Stimulated activated CD8-positive, alpha-beta memory T cell treated with anti-CD3 and anti-CD28 coated beads, Interleukin-12 subunit alpha, Interleukin-12 subunit beta, amount 100 ng/mL, for 1 hour (primary cell): Measurements from ENCODE around the gene HOXB13.

ENCODE experiments used
- DNase-seq: peaks from one replicate; pipeline ENCODE4 v3.0.0-alpha.2; 2020; ENCODE audit warnings: low read depth

The HOXB13 gene

DNA sequence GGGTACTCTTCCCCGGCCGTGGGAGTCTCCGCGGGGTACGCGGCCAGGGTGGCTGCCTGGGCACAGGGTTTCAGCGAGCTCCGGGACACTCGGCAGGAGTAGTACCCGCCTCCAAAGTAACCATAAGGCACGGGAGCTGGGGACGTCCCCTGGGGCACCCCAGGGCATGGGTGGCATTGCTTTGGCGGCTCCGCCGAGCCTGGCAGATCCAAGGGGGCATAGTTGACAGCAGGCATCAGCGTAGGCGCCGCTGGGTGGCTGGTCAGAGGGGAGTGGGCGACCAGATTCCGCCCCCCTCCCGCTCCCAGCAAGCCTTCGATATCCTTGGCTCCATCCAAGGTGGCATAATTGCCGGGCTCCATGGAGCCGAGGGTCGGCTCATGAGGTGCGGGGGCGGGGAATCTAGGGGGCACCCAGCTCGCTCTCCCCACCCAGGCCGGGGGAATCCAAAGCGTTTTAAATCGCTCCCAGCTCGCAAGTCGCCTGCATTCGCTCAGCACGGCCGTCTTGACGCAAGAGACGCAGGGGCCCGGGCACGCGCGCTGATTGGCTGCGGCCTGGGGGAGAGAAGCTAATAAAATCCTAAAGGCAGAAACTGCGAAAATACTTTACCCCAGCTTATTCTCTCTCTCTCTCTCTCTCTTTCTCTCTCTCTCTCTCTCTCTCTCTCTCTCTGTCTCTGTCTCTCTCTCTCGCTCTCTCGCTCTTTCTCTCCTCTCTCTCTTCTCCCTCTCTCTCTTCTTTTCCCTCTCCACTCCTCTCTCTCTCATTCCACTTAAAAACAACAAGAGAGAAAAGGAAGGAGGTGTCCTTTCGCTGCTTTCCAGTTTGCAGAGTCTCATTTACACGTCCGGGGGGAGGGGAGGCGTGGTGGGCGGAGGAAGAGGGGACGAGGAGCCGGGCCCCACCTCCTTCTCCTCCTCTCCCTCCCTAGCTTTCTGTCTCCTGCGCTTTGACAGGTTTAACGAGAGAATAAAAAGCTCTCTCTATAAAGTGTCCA is at the start of gene HOXB13:
HOXB13 (minus strand) TSS at position 519 of the 1,000 bp plus-strand sequence; CDS start at position 362, 157 bp downstream.
- DNase-seq, result no peak

- DNase-seq, result no peak
Measured at GRCh38 chr17:48776602-48777001, 48.1 kb upstream of the HOXB13 start.

GRCh38 chr17:48773245-48773644 is 44.7 kb upstream of the HOXB13 start:
- no peak for DNase-seq

DNA sequence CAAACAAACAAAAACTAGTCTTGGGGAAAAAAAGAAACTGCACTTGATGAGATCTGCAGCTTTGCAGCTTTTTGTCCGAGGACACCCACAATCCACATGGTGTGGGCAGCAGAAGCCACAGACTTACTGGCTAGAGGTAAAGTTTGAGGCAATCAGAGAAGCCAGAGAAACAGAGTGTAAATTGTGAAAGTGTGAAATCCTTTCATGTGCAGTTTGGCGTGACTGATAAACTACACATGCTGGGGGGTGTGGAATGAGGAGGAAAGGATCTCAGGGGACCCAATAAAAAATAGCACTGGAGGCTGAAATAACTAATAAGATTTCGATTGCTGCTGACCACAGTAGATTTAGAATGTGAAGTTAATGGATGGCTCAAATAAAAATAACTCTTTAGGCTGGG is 42.4 kb upstream of the HOXB13 start:
- DNase-seq, result no peak

DNA sequence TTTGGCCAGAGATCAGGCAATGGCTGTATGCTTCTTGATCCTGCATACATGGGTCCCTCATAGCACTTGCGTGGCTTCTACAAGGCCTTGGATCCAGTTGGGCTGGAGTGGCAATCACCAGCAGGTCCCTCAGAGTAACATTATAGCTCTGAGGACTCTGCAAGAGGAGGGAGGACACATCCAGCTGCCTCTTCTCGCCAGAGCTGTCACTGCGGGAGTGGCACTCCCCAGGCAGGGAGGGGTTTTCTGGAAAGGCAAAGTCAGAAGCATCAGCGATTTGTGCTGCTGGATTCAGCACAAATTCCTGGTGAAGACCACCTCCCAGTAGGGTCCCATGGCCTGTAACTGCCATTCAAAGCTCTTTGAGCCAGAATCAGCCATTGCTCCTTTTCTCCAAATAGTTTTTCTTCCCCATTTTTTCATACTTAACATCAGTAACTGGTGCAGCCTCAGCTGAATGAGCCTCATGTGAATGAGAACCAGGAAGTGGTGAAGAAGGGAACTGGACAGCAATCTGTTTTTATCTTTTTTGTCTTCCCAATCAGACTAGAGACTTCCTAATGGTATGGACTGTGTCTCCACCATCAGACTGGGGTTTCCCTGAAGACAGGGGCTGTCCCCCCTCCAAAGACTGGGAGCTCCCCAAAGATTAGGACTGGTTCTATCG is 40.6 kb upstream of the HOXB13 start:
- DNase-seq, result no peak

GRCh38 chr17:48767263-48767774 is 38.8 kb upstream of the HOXB13 start:
- no peak for DNase-seq

GRCh38 chr17:48761114-48761513 is 32.6 kb upstream of the HOXB13 start:
- no peak for DNase-seq

DNA sequence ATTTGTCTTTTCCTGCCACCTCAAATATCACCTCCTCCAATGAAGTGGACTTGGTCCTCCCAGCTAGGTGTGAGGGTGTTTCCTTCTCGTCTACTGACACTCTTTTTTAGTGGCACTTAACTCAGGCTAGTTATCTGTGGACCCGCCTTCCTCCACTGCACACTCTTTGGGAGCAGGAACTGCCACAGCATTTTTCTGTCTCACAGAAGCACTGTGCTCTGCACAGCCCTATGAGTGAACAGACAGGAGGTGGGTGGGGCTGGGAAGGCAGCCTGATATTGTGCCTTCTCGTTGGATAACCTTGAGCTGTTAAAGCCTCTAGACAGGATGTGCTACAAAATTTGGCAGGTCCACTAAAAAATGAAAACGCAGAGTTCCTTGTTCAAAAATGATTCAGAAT is 31.9 kb upstream of the HOXB13 start:
- no peak for DNase-seq

GRCh38 chr17:48759288-48759687 is 30.7 kb upstream of the HOXB13 start:
- DNase-seq, result no peak

- DNase-seq, result no peak
Measured at GRCh38 chr17:48757524-48757961, 29.0 kb upstream of the HOXB13 start.

- DNase-seq, result no peak
Measured at GRCh38 chr17:48756830-48757251, 28.3 kb upstream of the HOXB13 start.

- no peak for DNase-seq
Measured at GRCh38 chr17:48755356-48755755, 26.8 kb upstream of the HOXB13 start.

- DNase-seq, result no peak
Measured at GRCh38 chr17:48754500-48755261, 26.1 kb upstream of the HOXB13 start.

- DNase-seq, result no peak
Measured at GRCh38 chr17:48753794-48754499, 25.4 kb upstream of the HOXB13 start.

- DNase-seq, result no peak
Measured at GRCh38 chr17:48752399-48753288, 24.1 kb upstream of the HOXB13 start.

DNA sequence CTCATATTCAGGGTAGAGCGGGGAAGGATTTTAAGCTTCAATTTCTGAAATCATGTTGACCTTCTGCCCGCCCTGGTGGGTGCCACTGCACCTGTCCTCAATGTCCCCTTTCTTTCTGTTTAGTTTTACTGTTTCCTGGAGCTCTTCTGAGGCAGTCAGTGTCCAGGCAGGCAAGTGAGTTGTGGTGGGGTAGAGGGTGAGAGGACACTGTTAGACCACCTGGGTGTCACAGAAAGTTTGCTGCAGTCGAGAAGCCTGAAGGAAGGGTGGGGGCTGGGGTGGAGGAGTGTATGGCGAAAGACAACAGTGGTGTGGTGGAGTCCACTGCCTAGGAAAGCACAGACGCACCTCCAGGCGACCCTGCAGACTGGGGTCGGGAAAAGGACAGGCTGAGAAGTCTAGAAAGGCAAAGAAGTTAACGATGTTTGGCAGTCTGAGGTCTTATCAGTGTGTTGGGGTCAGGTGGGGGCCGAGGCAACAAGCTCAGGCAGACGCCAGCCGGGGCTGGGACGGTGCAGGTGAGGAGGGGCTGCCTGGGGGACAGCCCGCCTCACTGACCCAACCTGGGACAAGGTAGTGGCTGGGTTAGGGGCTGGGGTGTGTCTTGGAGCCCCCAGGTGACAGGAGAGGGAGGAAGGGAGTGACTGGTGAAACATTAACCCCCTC is 23.3 kb upstream of the HOXB13 start:
- no peak for DNase-seq

DNA sequence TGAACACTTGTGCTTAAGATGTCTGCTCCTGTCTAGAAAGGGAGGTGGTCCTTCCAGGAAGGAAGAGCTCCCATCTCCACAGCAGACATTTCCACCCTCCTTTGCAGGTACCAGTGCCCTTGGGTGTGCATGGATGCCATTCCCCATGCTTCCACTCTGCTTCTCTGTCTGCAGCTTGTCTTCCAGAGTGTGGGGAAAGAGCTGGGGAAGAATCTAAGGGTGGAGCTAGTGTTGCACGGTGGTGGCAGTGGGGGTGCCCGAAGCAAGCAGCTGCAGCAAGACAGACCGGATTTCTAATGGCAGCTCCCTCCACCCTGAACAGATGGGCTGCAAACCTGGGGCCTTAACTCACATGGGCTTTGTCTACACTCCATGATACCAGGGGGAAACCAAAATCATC is 22.6 kb upstream of the HOXB13 start:
- no peak for DNase-seq

DNA sequence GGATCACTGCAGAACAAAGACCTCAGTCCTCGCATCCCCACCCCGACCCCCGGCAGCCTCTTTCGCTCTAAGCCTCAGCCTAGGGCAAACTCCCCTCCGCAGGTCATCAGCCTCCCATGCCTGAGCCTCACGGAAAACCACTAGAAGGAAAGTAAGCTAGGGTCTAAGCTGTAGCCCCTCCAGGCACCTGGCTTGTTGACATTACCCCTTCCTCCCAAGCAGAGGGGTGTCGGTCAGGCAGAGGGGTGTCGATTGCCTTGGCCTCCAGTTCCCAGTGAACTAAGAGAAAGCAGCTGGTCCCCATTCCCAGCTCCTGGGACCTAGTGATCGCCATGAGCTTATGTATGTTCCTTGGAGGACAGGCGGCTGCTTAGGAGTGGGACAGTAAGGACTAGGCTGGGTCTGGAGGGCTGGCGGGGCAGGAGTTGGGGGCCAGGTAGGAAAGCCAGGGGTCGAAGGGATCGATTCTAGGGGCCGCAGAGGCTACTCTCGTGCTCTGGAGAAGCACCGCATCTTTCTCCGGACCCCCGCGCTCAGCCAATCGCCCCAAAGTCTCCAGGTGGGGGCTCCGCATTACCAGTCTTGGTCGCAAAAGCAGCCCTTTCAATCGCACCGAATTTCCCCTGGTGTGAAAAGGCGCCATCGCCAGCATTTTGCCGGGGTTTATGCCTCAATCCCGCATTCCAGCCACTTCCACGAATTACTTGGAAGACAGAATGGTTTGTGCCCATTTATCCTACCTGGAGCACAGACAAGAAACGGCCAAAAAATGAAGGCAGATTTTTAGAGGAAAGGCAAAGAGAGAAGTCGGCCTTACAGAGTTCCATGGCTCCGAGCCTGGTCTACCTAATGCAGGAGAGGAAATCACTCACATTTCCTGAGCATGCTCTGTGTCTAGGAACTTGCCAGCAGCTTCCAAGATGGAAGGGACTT is 21.3 kb upstream of the HOXB13 start:
- no peak for DNase-seq
